ENCODE data around the gene ABHD2.

ABHD2 gene

DNA sequence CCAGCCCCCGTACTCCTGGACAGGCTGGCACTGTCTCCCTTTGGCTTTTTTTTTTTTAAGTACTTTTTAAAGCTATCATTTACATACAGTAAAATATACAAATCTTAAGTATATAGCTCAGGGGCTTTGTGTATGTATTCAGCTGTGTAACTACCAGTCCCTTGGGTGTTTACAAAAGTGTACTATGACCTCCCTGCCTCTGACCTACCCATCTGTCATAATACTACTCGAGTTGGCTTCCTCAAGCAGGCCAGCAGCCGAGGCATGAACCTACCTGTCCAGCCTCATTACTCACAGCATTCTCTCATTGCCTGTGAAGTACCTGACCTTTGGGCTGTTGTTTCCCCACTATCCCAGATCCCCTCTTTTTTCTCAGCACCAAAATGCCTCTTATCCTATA, 33.2 kb downstream of the ABHD2 start:
- POLR2A ChIA-PET: no interaction called here
- CTCF ChIA-PET: interaction anchor here (1.1 to 4.7 kb wide), 5 partner anchors 8 to 63 kb away, joined by 3 to 36 read pairs (median 20); no protein-coding TSS in a partner anchor
- no peak for DNase-seq (ENCODE audit: low read depth, low spot score)
- no peak overlapping the region for H3K4me3 ChIP-seq (ENCODE audit: low read depth, low read length)
- TF ChIP-seq, protein P1, sequence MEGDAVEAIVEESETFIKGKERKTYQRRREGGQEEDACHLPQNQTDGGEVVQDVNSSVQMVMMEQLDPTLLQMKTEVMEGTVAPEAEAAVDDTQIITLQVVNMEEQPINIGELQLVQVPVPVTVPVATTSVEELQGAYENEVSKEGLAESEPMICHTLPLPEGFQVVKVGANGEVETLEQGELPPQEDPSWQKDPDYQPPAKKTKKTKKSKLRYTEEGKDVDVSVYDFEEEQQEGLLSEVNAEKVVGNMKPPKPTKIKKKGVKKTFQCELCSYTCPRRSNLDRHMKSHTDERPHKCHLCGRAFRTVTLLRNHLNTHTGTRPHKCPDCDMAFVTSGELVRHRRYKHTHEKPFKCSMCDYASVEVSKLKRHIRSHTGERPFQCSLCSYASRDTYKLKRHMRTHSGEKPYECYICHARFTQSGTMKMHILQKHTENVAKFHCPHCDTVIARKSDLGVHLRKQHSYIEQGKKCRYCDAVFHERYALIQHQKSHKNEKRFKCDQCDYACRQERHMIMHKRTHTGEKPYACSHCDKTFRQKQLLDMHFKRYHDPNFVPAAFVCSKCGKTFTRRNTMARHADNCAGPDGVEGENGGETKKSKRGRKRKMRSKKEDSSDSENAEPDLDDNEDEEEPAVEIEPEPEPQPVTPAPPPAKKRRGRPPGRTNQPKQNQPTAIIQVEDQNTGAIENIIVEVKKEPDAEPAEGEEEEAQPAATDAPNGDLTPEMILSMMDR (IDR thresholded peaks at IDR 0.05; ENCODE audit: insufficient read depth, low read length, missing control alignments): no peak

DNA sequence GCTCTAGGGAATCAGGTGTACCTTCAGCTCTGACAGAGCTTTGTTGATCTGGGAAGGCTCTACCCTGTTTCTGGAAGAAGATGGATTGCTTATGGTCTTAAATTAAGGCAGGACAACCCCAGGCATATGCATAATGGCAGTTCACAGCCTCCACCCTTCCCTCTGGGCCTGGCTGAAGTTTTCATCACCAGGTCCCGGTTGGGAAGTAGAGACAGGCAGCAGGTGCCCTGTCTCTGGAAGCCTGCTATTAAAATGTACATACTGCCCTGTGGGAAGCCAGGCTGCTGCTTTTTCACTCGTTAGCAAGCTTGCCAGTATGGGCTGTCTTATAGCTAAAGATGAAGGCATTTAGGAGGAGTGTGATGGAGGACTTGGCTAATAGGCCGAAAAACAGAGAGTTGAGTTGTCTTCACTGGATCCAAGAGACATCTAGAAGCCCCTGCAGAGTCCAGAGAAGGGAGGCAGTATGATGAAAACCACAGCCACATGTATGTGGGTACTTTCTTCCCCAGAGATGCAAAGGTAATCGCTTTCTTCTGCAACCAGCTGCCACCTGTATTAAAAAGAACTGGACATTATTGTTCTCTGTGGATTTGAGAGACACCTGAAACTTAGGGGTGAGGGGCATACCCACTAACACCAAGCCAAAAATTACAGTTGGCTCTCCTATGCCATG, 34.4 kb downstream of the ABHD2 start:
- POLR2A ChIA-PET: interaction anchor here (0.6 to 0.7 kb wide), 2 partner anchors 179 to 538 kb away, joined by 3 to 4 read pairs; no protein-coding TSS in a partner anchor
- DNase-seq (ENCODE audit: low read depth, low spot score): no peak
- CTCF ChIA-PET: interaction anchor here (1.0 to 4.1 kb wide), 7 partner anchors 10 to 218 kb away, joined by 3 to 22 read pairs (median 4); no protein-coding TSS in a partner anchor
- TF ChIP-seq, protein P1 (IDR thresholded peaks at IDR 0.05; ENCODE audit: insufficient read depth, low read length, missing control alignments): no peak
- H3K4me3 ChIP-seq (ENCODE audit: low read depth, low read length): no peak overlapping the region

DNA sequence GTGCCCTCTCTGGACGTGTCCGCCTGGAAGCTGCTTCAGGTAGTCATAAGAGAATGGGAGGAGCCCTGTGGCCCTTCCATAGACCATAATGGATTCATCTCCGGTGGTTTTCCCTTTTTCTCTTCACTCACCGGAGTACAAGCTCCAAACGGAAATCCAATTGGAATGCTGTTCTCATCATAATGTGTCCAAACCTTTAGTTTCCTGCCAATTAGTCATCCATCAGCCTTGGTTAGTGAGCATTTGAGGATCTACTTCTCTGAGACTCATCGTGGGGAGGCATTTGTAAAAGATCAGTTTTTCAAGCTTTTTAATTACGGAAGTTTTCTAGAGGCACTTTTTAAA, 34.9 kb downstream of the ABHD2 start:
- ChIA-PET POLR2A (interaction anchor here (0.6 to 0.7 kb wide), 2 partner anchors 179 to 538 kb away, joined by 3 to 4 read pairs; no protein-coding TSS in a partner anchor), CTCF (interaction anchor here (1.0 to 4.1 kb wide), 8 partner anchors 9 to 218 kb away, joined by 3 to 22 read pairs (median 6); no protein-coding TSS in a partner anchor)
- TF ChIP-seq, protein P1 (IDR thresholded peaks at IDR 0.05; ENCODE audit: insufficient read depth, low read length, missing control alignments): no peak
- H3K4me3 ChIP-seq (ENCODE audit: low read depth, low read length): no peak overlapping the region
- no peak for DNase-seq (ENCODE audit: low read depth, low spot score)

DNA sequence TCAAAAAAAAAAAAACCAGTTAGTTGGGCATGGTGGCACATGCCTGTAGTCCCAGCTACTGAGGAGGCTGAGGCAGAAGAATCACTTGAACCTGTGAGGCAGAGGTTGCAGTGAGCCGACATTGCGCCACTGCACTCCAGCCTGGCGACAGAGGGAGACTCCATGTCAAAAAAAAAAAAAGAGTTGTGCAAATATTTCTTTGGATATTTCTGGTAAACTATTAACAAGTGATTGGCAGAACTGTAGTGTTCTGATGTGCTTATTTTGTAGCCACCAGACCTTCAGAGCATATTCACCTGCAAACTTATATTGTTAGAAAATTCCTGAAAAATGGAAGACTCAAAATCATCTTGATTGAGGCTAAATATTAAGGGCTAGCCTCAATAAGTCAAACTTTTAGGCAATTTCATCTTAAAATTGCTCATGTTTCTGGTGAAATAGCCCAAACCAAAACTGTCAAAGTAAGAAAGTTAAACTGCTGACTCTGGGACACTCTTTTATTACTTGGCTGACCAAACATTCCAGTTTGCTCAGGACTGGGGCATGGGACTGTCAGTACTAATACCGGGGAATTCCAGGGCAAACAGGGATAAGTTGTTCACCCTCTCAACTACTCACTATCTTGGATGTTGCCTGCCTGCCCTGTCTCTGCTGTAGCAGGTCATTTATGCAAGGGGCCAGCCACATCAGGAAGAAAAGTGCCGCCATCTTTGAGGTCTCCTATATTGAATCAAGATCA, 37.0 kb downstream of the ABHD2 start:
- TF ChIP-seq, protein P1 (IDR thresholded peaks at IDR 0.05; ENCODE audit: insufficient read depth, low read length, missing control alignments): no peak
- ChIA-PET POLR2A (interaction anchor here (0.6 kb wide), 1 partner anchor 40 kb away, joined by 3 read pairs; no protein-coding TSS in a partner anchor), CTCF (interaction anchor here (1.4 to 9.4 kb wide), 5 partner anchors 7 to 69 kb away, joined by 3 to 122 read pairs (median 20); no protein-coding TSS in a partner anchor)
- no peak overlapping the region for H3K4me3 ChIP-seq (ENCODE audit: low read depth, low read length)
- DNase-seq (ENCODE audit: low read depth, low spot score): no peak

DNA sequence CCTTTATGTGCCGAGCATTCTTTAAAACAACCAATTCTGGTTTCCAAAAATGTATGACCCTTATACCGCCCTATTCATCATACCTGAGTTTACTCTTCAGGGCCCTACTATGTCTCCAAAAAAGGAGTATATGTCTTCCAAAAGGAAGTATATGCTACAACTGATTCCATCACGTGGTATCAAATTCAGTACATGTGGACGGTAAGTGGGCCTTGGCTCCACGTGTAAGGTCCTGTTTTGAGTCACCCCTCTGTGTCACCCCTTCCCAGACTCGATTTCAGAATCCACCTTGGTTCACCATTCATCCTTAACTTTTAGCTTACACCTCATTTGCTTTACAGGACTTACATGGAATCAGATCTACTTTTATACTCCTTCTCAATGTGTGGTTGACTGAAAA, 37.8 kb downstream of the ABHD2 start:
- no peak overlapping the region for H3K4me3 ChIP-seq (ENCODE audit: low read depth, low read length)
- no peak for DNase-seq (ENCODE audit: low read depth, low spot score)
- ChIA-PET CTCF (interaction anchor here (0.8 to 9.4 kb wide), 6 partner anchors 11 to 221 kb away, joined by 3 to 122 read pairs (median 13); no protein-coding TSS in a partner anchor), POLR2A (no interaction called here)
- TF ChIP-seq, protein P1 (IDR thresholded peaks at IDR 0.05; ENCODE audit: insufficient read depth, low read length, missing control alignments): no peak

Measured in AG04449 (cell line).